Skeletal muscle tissue (tissue), 4 donors: Measurements from ENCODE around the gene AKAP9. TPM values are rescaled to one million over a fixed set of nuclear protein-coding genes. Genes with fewer than 3 reads are reported as not detected.

Experiments used
- H3K27ac ChIP-seq: one replicate; pipeline ENCODE4 v1.7.0; 2013; ENCODE audit warnings: mild to moderate bottlenecking, low read depth, low read length, inconsistent platforms
- H3K27me3 ChIP-seq, 3 donors: one replicate each; pipeline ENCODE4 v1.7.0; 2013; ENCODE audit warnings: low read length in 3 of 3; ENCODE audit not compliant: control insufficient read depth in 3 of 3, insufficient read depth in 3 of 3
- H3K36me3 ChIP-seq, 3 donors: one replicate each; pipeline ENCODE4 v1.7.0; 2013; ENCODE audit warnings: low read length in 3 of 3; ENCODE audit not compliant: control insufficient read depth in 3 of 3, insufficient read depth in 3 of 3
- H3K4me1 ChIP-seq, 3 donors: one replicate each; pipeline ENCODE4 v1.7.0; 2013; ENCODE audit warnings: low read length in 3 of 3, mild to moderate bottlenecking in 3 of 3; ENCODE audit not compliant: control insufficient read depth in 3 of 3, insufficient read depth in 3 of 3
- H3K4me3 ChIP-seq, 3 donors: one replicate each; pipeline ENCODE4 v1.7.0; 2013; ENCODE audit warnings: low read length in 3 of 3
- H3K9ac ChIP-seq, 3 donors: one replicate each; pipeline ENCODE4 v1.7.0; 2013; ENCODE audit warnings: low read length in 3 of 3, mild to moderate bottlenecking in 3 of 3, moderate library complexity in 2 of 3, low read depth in 1 of 3
- H3K9me3 ChIP-seq, 3 donors: one replicate each; pipeline ENCODE4 v1.7.0; 2013; ENCODE audit warnings: low read length in 3 of 3; ENCODE audit not compliant: control insufficient read depth in 3 of 3
- total RNA-seq: library from RNA; depleted of rRNA; stranded (reverse); fragments of >200 nt; gene quantifications from one replicate; pipeline ENCODE4 v1.2.3, GENCODE V29; 2014
- donor health status: Osteomylitis.

Gene AKAP9
- total RNA-seq, 1 donor from 2014 or later, result 57.9 TPM

DNA sequence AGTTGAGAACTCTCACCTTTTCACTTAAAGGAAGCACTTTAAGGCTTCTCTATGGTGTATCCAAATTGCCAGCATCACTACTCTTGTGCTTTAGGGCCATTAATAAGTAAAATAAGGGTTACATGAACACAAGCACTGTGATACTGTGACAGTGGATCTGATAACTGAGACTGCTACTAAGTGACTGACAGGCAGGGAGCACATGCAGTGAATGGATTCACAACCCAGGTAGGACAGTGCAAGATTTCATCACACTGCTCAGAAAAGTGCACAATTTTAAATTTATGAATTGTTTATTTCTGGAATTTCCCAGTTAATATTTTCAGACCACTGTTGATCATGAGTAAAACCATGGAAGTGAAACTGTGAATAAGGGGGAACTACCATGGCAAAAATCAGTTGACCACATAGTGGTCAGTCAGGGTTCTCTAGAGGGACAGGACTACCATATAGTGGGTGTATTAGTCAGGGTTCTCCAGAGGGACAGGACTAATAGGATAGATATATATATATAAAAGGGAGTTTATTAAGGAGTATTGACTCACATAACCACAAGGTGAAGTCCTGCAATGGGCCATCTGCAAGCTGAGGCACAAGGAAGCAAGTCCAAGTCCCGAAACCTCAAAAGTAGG lies 214.6 kb downstream of the AKAP9 start:
- no peaks in the 10 kb centered on the region for H3K27me3 ChIP-seq
- no peaks in the 10 kb centered on the region for H3K4me1 ChIP-seq
- H3K27ac ChIP-seq, result no peak overlapping the region
- H3K9me3 ChIP-seq, result no peaks in the 10 kb centered on the region
- H3K9ac ChIP-seq, result no peak overlapping the region
- no peak overlapping the region for H3K4me3 ChIP-seq
- H3K36me3 ChIP-seq, result no peaks in the 10 kb centered on the region

- no peaks in the 10 kb centered on the region for H3K36me3 ChIP-seq
- H3K27me3 ChIP-seq, result no peaks in the 10 kb centered on the region
- no peaks in the 10 kb centered on the region for H3K4me1 ChIP-seq
- no peak overlapping the region for H3K4me3 ChIP-seq
- H3K9me3 ChIP-seq, result no peaks in the 10 kb centered on the region
- no peak overlapping the region for H3K9ac ChIP-seq
- H3K27ac ChIP-seq, result no peak overlapping the region
Measured at GRCh38 chr7:92156990-92157389, 216.3 kb downstream of the AKAP9 start.

DNA sequence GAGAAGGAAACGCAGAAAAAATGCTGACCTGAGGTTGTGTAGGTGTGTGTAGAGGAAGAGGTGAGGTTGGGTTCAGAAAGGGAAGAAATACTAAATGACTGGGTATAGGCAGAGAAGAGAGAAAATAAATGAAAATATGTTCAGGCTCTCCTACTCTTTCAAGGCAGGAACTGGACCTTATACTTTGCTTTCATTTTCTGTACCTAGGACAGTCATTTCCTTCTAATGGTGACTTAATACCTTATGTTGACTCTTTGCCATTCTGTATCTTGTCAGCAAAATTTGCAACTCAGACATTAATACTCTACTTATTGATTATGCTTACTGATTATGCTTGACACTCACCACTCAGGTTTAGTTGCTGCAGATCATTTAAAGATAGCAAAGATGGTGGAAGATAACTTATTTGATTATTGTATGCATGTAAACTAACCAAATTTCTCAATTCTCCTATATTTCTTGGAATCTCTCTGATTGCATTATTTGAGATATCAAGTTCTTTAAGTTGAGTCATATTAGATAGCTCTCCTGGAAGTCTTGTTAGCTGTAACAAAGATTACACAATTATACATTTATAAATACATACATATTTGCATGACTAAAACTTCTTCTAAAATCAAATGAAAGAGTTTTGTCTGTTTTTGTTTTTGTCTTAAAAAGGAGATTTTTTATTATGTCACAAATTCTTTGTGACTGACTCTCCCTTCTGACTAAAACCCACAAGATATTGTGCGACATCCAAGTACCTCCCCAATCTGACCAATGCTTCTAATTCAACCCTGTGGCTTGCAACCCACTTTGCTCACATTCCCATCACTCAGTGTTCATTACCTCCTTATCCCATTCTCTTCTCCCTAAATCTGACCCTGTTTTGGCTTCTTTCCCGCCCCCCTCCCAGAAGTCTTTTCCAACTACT lies 218.3 kb downstream of the AKAP9 start:
- H3K27ac ChIP-seq, result no peak overlapping the region
- H3K4me1 ChIP-seq, result no peaks in the 10 kb centered on the region
- H3K9ac ChIP-seq, result no peak overlapping the region
- H3K36me3 ChIP-seq, result no peaks in the 10 kb centered on the region
- H3K4me3 ChIP-seq, result no peak overlapping the region
- no peaks in the 10 kb centered on the region for H3K9me3 ChIP-seq
- no peaks in the 10 kb centered on the region for H3K27me3 ChIP-seq

Other genes starting within 250 kb of the AKAP9 start
- gene MTERF1, start 60.2 kb upstream of the AKAP9 start, total RNA-seq, result 7.3 TPM
- 68.9 TPM for gene CYP51A1, start 193.6 kb downstream of the AKAP9 start, total RNA-seq
- gene LRRD1, start 238.3 kb downstream of the AKAP9 start, total RNA-seq, result 0.52 TPM